Upper lobe of right lung (tissue), 1 donor: ENCODE data around the gene PTEN. TPM values are rescaled to one million over a fixed set of nuclear protein-coding genes. Genes with fewer than 3 reads are reported as not detected.
"Not testable (repeated sequence)": the region's sequence is repeated elsewhere in the genome, so short reads cannot be mapped to it uniquely, and the experiment has no call there.

Experiments used
- ATAC-seq: fragments of 200-7000 bp; cut with Tn5 transposase; one replicate; pipeline ENCODE4 v1.9.1; 2020; ENCODE audit warnings: mild to moderate bottlenecking, moderate library complexity
- DNase-seq: peaks from one replicate; pipeline ENCODE4 v3.0.0-alpha.2; 2020
- H3K27ac ChIP-seq: fragments of 200-600 bp; one replicate; pipeline ENCODE4 v1.8.0; 2022
- H3K27me3 ChIP-seq: fragments of 200-600 bp; one replicate; pipeline ENCODE4 v1.8.0; 2022; ENCODE audit warnings: mild to moderate bottlenecking
- H3K36me3 ChIP-seq: fragments of 200-600 bp; one replicate; pipeline ENCODE4 v1.8.0; 2022
- H3K4me1 ChIP-seq: fragments of 200-600 bp; one replicate; pipeline ENCODE4 v1.8.0; 2022
- H3K4me3 ChIP-seq: fragments of 200-600 bp; one replicate; pipeline ENCODE4 v1.8.0; 2022; ENCODE audit warnings: mild to moderate bottlenecking
- H3K9me3 ChIP-seq: fragments of 200-600 bp; one replicate; pipeline ENCODE4 v1.8.0; 2022
- CTCF ChIP-seq: fragments of 200-600 bp; IDR thresholded peaks from one replicate; pipeline ENCODE4 v1.8.0; 2022; ENCODE audit warnings: antibody characterized with exemption
- intact Hi-C: fragments of 100-400 bp; cut with DNase I; formaldehyde crosslinking; loops from one replicate; pipeline ENCODE4 v1.11.0; 2022
- total RNA-seq: library from RNA; stranded (reverse); fragmentation: NEBNext Ultra II Directional; extraction: Animal tissue kit (Norgen Biotek cat#: 25700); gene quantifications from one replicate; pipeline ENCODE4 v1.2.1, GENCODE V29; 2021
- donor health status: DM: no; HTN: yes; CAD: no; lungs with severe emphysema.

The PTEN gene
- total RNA-seq, 1 donor from 2014 or later = 101 TPM

GRCh38 chr10:87847550-87847949 lies 15.9 kb upstream of the PTEN start:
- Histone ChIP-seq H3K4me3 (no peak overlapping the region), H3K27me3 (no peaks in the 10 kb centered on the region), H3K4me1 (no peaks in the 10 kb centered on the region), H3K9me3 (no peaks in the 10 kb centered on the region), H3K27ac (no peak overlapping the region), H3K36me3 (no peaks in the 10 kb centered on the region)
- ATAC-seq (no peak), DNase-seq (no peak)
- TF ChIP-seq CTCF = no peak
- intact Hi-C loops = no loop called here

GRCh38 chr10:87849001-87849400 lies 14.4 kb upstream of the PTEN start:
- Histone ChIP-seq H3K36me3 (no peaks in the 10 kb centered on the region), H3K4me1 (no peaks in the 10 kb centered on the region), H3K4me3 (no peak overlapping the region), H3K27ac (no peak overlapping the region), H3K27me3 (no peaks in the 10 kb centered on the region), H3K9me3 (no peaks in the 10 kb centered on the region)
- DNase-seq (no peak), ATAC-seq (no peak)
- intact Hi-C loops = no loop called here
- no peak for TF ChIP-seq CTCF

GRCh38 chr10:87850742-87851205 lies 12.7 kb upstream of the PTEN start:
- H3K4me3 ChIP-seq = no peak overlapping the region
- no peak overlapping the region for H3K27ac ChIP-seq
- ATAC-seq (peak; percentile 96), DNase-seq (no peak)
- no peaks in the 10 kb centered on the region for H3K27me3 ChIP-seq
- TF ChIP-seq CTCF = peak; percentile 68
- H3K9me3 ChIP-seq = no peaks in the 10 kb centered on the region
- intact Hi-C loops = loop anchor here (10.0 kb wide), 2 partner anchors 544 to 704 kb away; no protein-coding TSS in a partner anchor
- no peaks in the 10 kb centered on the region for H3K36me3 ChIP-seq
- H3K4me1 ChIP-seq = no peaks in the 10 kb centered on the region

- Histone ChIP-seq H3K4me1 (no peaks in the 10 kb centered on the region), H3K9me3 (no peaks in the 10 kb centered on the region), H3K27me3 (no peaks in the 10 kb centered on the region), H3K27ac (no peak overlapping the region), H3K4me3 (no peak overlapping the region), H3K36me3 (no peaks in the 10 kb centered on the region)
- intact Hi-C loops = loop anchor here (10.0 kb wide), 2 partner anchors 543 to 703 kb away; no protein-coding TSS in a partner anchor
- DNase-seq (no peak), ATAC-seq (no peak)
- no peak for TF ChIP-seq CTCF
Measured at GRCh38 chr10:87852089-87852488, 11.3 kb upstream of the PTEN start.

GRCh38 chr10:87855247-87855646 lies 8.2 kb upstream of the PTEN start:
- intact Hi-C loops = loop anchor here (10.0 kb wide), 2 partner anchors 540 to 700 kb away; no protein-coding TSS in a partner anchor
- not testable (repeated sequence) for H3K27ac ChIP-seq

GRCh38 chr10:87855665-87856064 lies 7.8 kb upstream of the PTEN start:
- not testable (repeated sequence) for H3K9me3 ChIP-seq, H3K27me3 ChIP-seq, H3K27ac ChIP-seq, H3K36me3 ChIP-seq, H3K4me1 ChIP-seq, H3K4me3 ChIP-seq, ATAC-seq, DNase-seq
- intact Hi-C loops = loop anchor here (10.0 kb wide), 2 partner anchors 539 to 699 kb away; no protein-coding TSS in a partner anchor

More at GRCh38 chr10:87855247-87855646, 8.2 kb upstream of the PTEN start:
- not testable (repeated sequence) for DNase-seq, H3K4me1 ChIP-seq, H3K4me3 ChIP-seq, H3K27me3 ChIP-seq, H3K36me3 ChIP-seq, ATAC-seq, H3K9me3 ChIP-seq
